Fibroblast of upper back skin (primary cell): ENCODE results near the gene EIF4E3.

Source experiments
- DNase-seq: peaks from one replicate; pipeline ENCODE4 v3.0.0-alpha.2; 2013

Gene EIF4E3

DNA sequence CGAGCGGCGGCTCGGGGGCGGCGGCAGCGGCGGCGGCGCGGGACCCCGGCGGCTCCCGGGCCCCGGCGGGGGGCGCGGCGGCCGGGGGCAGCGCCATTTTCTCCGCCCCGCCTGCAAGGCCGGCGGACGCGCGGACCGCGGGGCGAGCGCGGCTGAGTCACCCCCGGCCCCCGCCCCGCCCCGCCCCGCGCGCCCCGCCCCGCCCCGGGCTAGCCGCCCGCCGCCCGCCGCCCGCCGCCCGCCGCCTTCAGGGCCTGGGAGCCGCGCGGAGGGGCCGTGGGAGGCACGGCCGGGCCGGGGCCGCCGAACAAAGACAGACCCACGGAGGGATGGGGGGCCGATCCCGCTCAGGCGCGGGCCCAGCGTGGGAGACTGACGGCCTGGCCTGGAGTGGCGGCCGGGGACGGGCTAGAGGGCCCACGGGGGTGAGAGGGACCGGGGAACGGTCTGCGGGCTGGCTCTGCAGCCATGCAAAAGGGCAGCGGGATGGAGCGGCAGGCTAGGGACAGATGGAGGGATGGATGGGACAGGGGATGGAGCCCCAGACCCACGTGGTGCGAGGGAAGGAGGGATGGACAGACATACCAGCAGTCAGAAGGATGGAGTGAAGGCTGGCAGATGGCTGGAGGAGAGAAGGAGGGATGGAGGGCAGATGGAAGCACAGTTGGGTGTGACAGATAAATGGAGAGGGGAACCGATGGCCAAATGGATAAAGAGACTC is at the start of gene EIF4E3:
Gene EIF4E3, minus strand, starts transcription at position 132 of the 721 bp plus-strand sequence. Its CDS starts 35 bp downstream, at position 97.
- DNase-seq = peak; percentile 23

DNA sequence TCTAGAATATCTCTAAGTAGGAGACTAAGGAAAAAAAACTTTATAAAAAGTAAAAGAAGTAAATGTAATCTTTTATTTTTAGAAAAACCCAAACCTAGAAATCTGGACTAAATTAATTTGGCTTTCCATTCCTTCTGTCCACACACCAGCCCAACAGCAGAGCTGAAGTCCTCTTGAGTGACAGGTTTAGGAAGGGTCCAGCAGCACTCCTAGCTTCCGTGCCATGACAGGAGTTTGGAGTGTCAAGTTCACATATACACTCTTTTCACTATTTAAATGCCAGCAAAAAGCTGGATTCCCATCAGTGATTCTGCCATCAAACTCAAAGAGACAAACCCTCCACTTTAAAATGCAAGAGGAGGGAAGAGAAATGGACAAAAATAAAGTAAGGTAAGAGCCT is 46.7 kb upstream of the EIF4E3 start:
- DNase-seq = no peak

DNA sequence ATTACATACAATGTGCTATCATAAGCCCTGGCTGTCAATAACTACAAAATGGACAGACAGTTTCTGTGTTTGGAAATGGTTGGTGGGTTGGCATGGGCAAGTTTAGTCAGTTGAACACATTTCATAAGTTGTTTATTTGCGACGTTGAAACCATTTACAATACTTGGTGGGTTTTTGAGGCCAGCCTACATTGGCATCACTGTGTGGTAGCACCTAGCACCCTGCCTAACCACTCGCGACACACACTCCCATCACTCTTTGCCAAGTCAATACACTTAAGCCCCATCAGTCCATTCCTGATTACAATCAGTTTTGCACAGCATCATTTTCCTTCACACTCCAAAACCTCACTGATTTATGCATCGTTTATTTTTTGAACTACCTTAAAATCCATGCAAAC is 45.9 kb upstream of the EIF4E3 start:
- no peak for DNase-seq

DNA sequence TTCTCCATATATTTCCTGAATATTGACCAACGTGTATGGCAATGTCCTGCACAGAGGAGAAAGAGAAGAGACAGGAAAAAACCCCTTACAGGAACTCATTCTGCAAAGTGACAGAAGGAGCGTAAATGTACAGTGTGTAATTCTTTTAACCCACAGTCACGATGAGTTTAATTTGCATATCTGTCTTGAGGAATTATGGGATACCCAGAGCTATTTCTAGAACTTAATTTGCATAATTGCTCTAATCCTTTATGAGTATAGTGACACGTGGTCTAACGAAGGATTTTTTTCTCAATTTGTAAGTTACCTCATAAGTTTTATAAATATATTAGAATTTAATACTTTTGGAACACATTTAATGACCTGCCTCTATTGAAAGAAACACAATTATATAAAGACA is 38.2 kb upstream of the EIF4E3 start:
- DNase-seq = no peak

DNA sequence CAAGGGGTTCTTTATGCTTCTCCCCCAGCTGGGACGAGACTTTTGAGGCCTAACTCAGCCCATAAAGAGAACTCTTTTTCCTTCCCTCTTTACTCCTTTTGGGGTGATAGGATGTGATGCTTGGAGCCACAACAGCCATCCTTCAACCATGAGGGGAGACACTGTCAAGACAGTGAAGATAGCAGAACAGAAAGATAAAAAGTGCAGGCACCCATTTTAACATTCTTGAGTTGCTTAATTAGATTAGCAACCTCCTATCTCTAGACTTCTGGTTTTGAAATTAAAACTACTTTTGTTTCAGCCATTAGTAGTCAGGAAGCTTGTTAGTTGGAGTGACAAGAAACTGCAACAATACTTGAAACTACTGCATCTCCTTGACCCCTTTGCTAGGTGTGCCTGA is 34.9 kb upstream of the EIF4E3 start:
- DNase-seq = no peak

DNA sequence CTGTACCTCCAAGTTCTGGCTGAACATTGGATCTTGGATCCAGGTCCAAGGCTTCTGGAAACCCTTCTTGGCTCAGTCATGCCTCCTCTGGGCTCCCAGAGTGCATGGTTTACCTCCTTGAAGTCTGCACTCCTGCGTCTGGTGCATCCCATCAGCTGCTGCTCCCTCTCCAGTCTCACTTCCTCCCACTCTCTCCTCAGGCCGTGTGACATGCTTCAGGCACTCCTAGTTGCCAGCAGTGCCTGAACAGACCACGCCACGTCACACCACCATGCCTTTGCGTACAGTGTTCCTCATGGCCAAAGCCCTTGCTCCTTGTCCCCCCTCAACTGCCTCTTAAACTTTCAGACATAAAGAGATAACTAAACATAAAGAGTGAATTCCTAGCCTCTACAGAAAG is 34.2 kb upstream of the EIF4E3 start:
- DNase-seq = no peak

DNA sequence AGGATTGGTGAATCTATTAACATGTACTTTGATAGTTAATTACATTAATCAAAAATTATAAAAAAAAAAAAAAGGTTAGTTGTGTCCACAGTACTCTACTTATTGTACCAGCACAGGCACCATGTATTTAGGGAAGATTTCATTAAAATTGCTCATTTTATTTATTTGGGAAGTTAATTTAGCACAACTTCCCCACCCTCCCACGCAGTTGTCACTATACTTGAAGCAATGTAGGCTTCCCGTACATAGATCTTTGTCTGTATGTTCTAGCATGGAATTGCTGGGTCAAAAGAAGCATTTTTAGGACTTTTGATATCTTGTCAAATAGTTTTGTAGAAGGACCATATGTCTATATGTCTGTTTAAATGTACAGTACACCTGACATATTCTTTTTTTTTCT is 32.9 kb upstream of the EIF4E3 start:
- DNase-seq = no peak

DNA sequence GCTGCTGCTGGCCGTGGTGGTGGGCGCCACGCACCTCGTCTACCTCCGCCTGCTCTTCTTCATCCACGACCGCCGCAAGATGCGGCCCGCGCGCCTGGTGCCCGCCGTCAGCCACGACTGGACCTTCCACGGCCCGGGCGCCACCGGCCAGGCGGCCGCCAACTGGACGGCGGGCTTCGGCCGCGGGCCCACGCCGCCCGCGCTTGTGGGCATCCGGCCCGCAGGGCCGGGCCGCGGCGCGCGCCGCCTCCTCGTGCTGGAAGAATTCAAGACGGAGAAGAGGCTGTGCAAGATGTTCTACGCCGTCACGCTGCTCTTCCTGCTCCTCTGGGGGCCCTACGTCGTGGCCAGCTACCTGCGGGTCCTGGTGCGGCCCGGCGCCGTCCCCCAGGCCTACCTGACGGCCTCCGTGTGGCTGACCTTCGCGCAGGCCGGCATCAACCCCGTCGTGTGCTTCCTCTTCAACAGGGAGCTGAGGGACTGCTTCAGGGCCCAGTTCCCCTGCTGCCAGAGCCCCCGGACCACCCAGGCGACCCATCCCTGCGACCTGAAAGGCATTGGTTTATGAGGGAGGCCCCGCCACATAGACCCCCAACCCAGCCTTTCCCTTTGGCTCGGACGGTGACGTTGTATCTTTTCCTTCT is 29.5 kb upstream of the EIF4E3 start:
- DNase-seq = no peak

DNA sequence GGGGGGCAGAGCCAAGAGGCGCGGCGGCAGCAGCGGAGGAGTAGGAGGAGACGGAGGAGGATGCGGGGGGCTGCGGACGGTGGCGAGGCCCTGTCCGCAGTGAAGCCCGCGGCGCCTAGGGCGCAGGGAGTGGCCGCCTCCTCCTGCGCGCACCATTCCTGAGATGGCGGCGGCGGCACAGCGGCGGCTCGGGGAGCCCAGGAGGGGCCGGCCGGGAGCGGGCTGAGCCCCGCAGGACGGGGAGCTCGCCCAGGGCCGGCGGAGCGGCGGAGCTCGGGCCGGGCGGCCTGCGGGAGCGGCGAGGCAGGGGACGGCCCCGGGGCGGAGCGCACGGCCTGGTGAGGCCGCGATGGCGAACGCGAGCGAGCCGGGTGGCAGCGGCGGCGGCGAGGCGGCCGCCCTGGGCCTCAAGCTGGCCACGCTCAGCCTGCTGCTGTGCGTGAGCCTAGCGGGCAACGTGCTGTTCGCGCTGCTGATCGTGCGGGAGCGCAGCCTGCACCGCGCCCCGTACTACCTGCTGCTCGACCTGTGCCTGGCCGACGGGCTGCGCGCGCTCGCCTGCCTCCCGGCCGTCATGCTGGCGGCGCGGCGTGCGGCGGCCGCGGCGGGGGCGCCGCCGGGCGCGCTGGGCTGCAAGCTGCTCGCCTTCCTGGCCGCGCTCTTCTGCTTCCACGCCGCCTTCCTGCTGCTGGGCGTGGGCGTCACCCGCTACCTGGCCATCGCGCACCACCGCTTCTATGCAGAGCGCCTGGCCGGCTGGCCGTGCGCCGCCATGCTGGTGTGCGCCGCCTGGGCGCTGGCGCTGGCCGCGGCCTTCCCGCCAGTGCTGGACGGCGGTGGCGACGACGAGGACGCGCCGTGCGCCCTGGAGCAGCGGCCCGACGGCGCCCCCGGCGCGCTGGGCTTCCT is 28.8 kb upstream of the EIF4E3 start, which contains the start of gene GPR27:
Gene GPR27, plus strand, starts transcription at position 155 of the 909 bp plus-strand sequence. Its CDS starts 195 bp downstream, at position 350.
- DNase-seq = peak; percentile 12

DNA sequence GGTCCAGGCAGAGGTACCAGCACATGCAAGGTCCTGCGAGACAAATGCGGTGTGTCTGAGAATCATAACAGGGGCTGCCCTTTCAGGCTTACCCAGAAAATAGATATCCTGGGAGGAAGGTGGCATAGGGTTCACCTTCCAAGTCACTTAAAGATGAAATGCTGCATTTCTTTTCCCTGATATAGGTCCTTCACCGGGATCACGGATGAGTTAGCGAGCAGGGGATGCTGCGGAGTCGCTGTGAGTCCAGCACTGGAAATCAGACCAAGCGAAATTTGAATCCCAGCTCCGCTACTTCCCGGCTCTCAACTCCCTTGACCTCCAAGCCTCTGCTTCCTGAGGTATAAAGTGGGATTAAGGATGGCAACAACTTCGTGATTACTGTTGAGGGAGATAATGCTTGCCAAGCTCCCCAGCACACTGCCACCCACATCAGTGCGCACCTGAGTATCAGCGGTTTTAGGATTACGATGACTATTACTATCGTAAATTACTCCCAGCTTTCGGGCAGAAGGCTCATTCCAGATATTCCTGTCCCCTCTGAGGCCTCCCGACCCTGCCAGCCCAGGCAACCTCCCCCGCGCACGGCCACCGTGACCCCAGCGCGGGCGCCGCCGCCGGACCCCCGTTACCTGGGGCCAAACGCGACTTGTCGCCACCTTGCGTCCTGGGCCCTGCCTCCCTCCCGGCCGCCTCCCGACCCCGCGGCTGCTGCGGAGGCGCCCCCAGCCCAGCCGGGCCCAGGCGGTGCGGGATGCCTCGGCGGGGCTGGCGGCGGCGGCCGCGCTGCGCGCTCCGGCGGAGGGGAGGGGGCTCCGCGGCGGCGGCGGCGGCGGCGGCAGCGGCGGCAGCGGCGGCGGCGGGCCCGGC is 27.9 kb upstream of the EIF4E3 start:
- DNase-seq = no peak

DNA sequence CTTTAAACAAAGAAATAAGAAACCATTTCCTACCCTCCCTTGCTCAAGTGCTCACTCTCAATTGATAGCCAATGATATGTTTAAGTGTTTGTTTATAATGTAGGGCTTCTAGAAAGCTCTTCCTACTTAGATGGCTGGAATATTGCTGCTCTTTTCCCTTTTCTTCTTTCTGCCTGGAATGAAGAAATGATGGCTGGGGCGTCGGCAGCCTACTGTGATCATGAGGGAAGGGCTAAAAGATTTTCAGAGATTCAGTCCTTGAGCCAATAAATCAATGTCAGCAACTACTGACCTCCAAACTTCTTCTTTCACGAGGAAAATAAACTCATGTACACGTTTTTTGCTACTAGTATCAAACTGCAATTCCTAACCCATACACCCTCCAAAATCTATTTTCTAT is 26.4 kb upstream of the EIF4E3 start:
- DNase-seq = no peak

DNA sequence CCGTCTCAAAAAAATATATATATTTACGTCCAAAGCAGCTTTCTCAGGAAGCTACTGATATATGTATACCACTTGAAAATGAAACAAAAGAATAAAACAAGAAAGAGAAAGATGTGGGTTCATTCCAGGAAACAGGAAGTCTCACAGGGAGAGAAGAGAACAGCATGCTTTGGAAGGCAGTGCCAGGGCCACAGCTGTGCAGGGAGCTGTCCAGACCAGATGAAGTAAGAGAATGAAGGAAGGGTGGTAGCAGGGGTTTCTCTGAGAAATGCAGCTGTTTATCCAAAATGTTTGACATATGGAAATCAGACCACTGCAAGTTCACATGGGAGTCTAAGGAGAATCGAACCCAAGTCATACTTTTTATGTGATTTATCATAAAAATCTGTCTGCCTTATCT is 19.5 kb upstream of the EIF4E3 start:
- DNase-seq = no peak

DNA sequence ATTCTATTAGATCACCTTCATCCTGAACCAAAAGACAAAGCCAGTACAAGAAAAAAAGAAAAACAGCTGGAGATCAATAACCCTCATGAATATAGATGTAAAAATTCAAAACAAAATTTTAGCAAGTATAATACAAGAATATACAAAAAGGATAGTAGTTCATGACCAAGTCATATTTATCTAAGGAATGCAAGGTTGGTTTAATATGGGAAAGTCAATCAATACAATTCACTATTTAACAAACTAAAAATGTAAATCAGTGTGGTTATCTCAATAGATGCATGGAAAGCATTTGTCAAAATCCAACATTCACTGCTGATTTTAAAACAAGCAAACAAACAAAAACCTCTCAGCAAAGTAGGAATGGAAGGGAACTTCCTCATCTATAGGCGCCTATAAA is 17.4 kb upstream of the EIF4E3 start:
- DNase-seq = no peak

DNA sequence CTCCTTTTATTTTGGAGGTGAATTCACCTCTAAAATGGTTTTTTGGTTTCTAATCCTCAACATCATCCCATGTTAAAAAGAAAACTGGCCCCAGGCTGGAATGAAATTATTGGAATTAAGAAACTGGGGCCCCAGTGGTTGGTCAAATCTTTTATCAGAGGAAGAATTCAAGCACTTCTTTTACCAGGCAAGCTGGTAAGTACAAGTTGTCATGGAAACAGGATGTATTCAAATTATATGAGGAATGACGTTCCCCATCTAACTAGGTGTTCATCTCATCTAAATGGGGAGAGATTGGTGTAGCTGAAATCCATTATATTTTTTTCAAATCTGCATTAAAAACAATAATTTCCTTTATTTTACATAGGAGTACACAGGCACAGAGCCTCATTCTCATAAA is 9.7 kb upstream of the EIF4E3 start:
- no peak for DNase-seq

DNA sequence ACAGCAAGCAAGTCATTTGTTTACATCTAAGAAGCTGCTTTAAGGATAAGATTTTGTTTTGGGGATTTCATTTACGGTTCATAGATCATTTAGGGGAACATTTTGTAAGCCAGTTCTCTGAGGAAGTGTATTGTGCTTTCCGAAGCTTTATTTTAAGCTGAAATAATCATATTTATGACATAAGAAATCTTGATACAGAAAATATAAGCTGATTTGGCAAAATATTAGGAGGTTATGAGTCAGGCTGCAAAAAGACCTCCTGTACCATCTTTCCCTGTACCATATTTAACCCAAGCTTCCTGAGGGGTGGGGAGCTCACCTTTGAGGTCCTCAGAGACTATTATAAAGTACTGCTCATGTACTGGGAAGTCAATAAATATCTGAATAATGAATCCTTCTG is 8.1 kb upstream of the EIF4E3 start:
- no peak for DNase-seq

DNA sequence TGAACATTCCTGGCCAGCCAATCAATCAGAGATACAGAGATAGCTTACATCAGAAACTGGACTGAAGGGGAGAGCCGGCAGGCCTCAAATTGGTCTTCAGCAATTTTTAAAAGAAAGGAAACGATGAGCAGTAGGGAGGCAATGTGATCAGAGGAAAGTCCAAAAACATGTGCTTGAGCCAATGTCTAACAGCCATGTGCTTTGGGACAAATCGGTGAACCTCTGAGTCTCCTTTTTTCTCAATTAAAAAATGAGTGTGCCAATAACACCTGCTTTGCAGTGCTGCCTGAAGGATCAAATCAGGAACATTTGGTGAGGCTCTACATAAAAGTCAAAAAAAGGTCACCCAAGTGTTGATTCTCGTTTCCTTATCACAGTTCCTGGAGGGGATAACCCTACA is 7.4 kb upstream of the EIF4E3 start:
- DNase-seq = no peak

DNA sequence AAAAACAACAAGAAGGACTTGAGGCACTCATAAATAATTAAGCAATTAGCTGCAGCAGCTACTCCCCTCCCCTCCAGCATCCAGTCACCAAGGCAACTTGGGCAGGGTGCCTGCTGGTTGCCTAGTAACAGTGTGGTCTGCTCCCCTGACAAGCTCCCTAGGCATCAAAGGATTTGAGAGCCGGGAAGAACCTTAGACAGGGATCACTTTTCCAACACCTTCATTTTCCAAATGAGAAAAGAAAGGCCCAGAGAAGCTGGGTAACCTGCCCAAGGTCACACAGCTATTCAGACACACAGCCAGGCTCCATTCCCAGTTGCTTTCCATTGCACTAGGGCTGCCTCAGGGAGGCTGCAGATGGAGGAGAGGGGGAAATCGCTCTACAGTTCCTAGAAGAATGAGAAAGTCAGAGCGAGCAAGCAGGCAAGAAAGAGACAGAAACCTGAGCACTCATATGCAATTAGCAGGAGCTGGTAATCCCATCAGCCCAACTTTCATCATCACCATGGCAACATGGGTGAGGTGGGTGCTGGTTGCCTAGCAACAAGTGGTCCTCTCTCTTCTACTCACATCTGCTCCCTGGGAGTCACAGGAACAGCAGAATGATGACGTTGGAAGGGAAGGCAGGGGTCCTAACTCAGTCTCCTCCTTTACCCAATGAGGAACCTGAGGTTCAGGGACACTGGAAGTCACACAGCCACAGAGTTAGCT is 3.6 kb upstream of the EIF4E3 start:
- DNase-seq = peak; percentile 9

DNA sequence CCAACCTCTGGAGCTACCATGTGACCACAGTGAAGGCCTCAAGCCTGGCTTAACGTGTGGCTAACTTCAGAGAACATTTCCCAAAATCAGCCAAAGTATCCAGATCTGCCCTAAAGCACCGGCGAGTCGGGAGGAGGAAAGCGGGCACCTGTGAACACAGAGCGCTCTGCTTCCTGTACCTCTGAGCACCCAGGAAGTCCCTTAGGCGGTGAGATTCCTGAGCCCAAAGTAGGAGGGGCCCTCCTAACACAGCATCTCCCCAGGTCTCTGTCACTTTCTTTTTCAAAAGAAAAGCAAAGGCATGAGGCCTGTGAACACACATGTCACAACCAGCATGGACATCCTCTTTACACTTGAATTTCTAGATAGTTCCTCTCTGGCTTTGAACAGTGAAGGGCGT is 944 bp upstream of the EIF4E3 start:
- DNase-seq = no peak

DNA sequence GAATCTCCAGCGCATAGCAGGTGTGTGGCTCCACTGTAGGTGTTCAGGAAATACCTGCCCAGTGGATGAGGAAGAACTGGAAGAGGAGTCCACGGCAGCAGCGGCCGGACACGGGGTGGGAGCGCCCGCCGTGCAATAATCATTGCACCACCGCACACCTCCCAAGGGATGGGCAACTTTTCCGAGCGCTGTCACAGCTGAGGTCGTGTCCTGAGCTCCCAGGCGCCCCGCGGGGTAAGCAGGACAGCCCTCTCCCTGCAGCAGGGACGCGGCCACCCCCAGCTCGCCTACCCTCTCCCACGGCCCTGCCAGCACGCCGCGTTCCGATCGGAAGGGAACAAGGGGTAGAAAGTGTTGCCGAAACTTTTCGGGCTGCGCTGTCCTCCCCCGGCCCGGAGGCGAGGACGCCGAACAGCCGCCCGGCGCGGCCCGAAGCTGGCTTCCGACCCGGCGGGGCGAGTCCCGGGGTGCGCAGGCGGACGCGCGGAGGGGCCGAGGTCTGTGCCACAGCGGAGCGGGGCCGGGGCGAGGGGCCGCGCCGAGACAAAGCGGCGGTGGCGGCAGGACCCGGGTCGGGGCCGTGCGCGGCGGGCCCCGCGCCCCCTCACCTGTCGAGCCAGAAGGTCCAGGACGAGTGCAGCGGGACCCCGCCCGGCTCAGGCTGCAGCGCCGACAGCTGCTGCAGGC is 475 bp downstream of the EIF4E3 start:
- DNase-seq = no peak

DNA sequence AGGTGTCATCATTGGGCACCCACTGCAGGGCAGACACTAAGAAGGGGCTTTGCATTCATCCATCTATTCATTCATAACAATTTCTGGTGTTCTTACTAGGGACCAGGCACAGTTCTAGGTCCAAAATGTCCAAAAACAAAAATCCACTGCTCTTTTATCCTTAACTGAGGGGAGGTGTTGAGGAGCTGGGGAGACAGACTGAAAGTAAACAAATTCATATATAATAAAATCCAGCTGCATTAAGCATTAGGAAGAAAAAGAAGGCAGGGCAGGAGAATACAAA is 1.1 kb downstream of the EIF4E3 start:
- DNase-seq = no peak

DNA sequence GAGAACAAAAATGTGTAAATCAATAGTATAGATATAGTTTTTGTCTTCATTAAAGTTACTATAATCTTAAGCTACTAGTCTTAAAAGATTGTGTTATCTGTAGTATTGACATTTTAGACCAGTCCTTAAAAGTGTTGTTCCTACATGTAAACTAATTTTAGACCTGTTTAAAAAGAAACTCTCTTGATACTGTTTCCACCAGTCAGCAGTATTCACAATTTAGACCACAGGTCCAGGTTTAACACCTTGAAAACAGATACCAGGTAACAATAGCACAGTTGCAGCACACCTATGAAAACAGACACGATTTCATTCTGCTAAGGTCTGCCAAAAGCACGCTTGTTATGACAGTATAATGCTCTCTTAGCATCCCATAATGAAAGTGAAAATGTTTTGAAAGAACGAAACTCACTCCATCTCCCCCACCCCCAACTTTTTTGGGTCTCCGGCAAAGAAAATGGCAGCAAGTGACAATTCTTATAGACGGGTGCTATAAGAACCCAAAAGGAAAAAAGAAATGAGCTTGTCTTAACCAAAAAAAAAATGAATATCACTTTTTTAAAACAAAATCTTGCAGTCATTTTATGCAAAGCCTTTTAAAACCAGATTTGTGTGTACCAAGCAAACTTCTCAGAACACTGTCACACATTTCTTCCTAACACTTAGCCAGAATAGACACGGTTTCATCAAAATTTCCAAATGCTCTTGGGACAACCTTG is 1.6 kb downstream of the EIF4E3 start:
- no peak for DNase-seq
